Ishikawa (cell line): ENCODE results near the gene C1orf198.

Experiments used
- CEBPB ChIP-seq: IDR thresholded peaks from 2 replicates; pipeline ENCODE4 v1.6.1; 2012
- CREB1 ChIP-seq: IDR thresholded peaks from 2 replicates; pipeline ENCODE4 v1.6.1; 2012; ENCODE audit warnings: low read depth
- EGR1 ChIP-seq: IDR thresholded peaks from 2 replicates; pipeline ENCODE4 v1.6.1; 2012
- EP300 ChIP-seq: IDR thresholded peaks from 2 replicates; pipeline ENCODE4 v1.6.1; 2012; ENCODE audit warnings: borderline replicate concordance
- FOXM1 ChIP-seq: IDR thresholded peaks from 2 replicates; pipeline ENCODE4 v1.6.1; 2012; ENCODE audit warnings: low read depth, borderline replicate concordance
- NFIC ChIP-seq: IDR thresholded peaks from 2 replicates; pipeline ENCODE4 v1.6.1; 2012
- RAD21 ChIP-seq: IDR thresholded peaks from 2 replicates; pipeline ENCODE4 v1.6.1; 2012; ENCODE audit warnings: low read depth
- TAF1 ChIP-seq: IDR thresholded peaks from 2 replicates; pipeline ENCODE4 v1.6.1; 2012; ENCODE audit warnings: low read depth, mild to moderate bottlenecking
- TCF12 ChIP-seq: IDR thresholded peaks from 2 replicates; pipeline ENCODE4 v1.6.1; 2012; ENCODE audit warnings: low read depth
- TEAD4 ChIP-seq: IDR thresholded peaks from 2 replicates; pipeline ENCODE4 v1.6.1; 2012
- YY1 ChIP-seq: IDR thresholded peaks from 2 replicates; pipeline ENCODE4 v1.6.1; 2012; ENCODE audit warnings: low read depth
- ZBTB7A ChIP-seq: IDR thresholded peaks from 2 replicates; pipeline ENCODE4 v1.6.1; 2012; ENCODE audit warnings: low read depth
- TF ChIP-seq, protein P1 (sequence below): IDR thresholded peaks from 2 replicates; pipeline ENCODE4 v1.6.1; 2012
- TF ChIP-seq, protein P2 (sequence below): IDR thresholded peaks from 2 replicates; pipeline ENCODE4 v1.6.1; 2012
- TF ChIP-seq, protein P3 (sequence below): IDR thresholded peaks from 2 replicates; pipeline ENCODE4 v1.6.1; 2012; ENCODE audit warnings: low read depth, mild to moderate bottlenecking

C1orf198 gene

GRCh38 chr1:230902349-230902923 lies 34.1 kb upstream of the C1orf198 start:
- TF ChIP-seq CREB1: no peak
- no peak for TF ChIP-seq ZBTB7A
- TF ChIP-seq RAD21: no peak
- no peak for TF ChIP-seq EP300
- TF ChIP-seq TEAD4: no peak

DNA sequence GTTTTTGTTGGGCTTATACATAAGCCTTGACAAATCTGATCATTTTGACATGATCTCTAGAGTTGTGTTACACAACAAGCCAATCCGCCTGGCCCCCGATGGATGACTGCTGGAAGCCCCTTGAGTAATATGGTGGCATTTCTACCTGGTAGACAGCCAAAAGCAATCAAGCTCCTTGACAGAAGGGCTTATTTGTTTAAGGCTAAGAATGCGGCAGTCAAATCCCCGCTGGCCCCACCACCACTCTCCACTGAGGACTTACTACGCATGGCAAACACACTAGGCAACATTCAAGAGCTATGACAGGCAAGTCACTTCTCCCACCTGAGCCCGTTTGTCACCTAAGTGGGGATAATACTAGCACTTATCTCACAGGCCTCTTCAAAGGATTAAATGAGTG lies 33.4 kb upstream of the C1orf198 start:
- TF ChIP-seq ZBTB7A (no peak), TCF12 (no peak), TEAD4 (no peak), NFIC (no peak), FOXM1 (no peak), CREB1 (no peak), CEBPB (no peak), RAD21 (no peak), EP300 (no peak), TAF1 (no peak), YY1 (no peak)
- TF ChIP-seq, protein P1, sequence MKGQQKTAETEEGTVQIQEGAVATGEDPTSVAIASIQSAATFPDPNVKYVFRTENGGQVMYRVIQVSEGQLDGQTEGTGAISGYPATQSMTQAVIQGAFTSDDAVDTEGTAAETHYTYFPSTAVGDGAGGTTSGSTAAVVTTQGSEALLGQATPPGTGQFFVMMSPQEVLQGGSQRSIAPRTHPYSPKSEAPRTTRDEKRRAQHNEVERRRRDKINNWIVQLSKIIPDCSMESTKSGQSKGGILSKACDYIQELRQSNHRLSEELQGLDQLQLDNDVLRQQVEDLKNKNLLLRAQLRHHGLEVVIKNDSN: no peak
- TF ChIP-seq, protein P2, sequence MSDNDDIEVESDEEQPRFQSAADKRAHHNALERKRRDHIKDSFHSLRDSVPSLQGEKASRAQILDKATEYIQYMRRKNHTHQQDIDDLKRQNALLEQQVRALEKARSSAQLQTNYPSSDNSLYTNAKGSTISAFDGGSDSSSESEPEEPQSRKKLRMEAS: no peak

DNA sequence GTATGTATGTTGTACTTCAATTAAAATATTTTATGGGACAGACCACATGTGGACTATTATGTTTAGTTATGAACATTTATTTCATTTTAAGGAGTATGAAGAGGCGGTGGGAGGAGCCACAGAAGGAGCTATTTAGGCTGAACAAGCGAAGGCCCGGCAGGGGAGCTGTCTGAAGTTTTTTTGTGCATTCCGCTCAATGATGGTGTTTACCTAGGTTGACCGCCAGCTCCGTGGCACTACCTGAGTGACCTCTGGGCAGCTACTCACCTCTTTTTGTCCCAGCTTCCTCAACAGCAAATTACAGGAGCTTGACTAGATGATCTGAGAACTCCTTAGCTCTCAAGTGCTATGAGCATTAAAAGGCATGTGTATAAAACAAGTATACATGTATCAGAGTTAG lies 32.7 kb upstream of the C1orf198 start:
- TF ChIP-seq CEBPB (no peak), CREB1 (no peak), FOXM1 (no peak)

- TF ChIP-seq EP300 (no peak), FOXM1 (no peak), EGR1 (no peak), CEBPB (no peak), NFIC (no peak), CREB1 (no peak), ZBTB7A (no peak), RAD21 (no peak), YY1 (no peak)
- TF ChIP-seq, protein P2: no peak
- TF ChIP-seq, protein P3, sequence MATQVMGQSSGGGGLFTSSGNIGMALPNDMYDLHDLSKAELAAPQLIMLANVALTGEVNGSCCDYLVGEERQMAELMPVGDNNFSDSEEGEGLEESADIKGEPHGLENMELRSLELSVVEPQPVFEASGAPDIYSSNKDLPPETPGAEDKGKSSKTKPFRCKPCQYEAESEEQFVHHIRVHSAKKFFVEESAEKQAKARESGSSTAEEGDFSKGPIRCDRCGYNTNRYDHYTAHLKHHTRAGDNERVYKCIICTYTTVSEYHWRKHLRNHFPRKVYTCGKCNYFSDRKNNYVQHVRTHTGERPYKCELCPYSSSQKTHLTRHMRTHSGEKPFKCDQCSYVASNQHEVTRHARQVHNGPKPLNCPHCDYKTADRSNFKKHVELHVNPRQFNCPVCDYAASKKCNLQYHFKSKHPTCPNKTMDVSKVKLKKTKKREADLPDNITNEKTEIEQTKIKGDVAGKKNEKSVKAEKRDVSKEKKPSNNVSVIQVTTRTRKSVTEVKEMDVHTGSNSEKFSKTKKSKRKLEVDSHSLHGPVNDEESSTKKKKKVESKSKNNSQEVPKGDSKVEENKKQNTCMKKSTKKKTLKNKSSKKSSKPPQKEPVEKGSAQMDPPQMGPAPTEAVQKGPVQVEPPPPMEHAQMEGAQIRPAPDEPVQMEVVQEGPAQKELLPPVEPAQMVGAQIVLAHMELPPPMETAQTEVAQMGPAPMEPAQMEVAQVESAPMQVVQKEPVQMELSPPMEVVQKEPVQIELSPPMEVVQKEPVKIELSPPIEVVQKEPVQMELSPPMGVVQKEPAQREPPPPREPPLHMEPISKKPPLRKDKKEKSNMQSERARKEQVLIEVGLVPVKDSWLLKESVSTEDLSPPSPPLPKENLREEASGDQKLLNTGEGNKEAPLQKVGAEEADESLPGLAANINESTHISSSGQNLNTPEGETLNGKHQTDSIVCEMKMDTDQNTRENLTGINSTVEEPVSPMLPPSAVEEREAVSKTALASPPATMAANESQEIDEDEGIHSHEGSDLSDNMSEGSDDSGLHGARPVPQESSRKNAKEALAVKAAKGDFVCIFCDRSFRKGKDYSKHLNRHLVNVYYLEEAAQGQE: no peak
These were observed 31.5 kb upstream of the C1orf198 start for GRCh38 chr1:230899841-230900251.

DNA sequence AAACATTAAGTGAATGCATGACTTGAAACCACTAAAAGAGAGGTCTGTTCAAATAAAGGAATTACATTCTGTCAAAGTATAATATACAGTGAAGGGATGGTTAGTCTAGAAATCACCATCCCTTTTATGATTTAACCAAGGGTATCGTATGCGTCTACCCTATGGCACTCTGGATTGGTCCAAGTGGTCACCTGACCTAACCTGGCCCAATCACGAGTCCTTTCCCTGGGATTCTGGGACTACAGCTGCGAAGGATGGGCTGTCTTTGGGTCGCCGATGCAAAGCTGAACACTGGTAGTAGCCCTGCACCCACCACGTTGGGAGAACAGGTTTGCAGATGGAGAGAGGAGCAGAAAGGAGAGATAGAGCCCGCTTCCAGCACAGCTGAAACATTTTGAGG lies 30.4 kb upstream of the C1orf198 start:
- no peak for TF ChIP-seq TEAD4

GRCh38 chr1:230898144-230898543 lies 29.8 kb upstream of the C1orf198 start:
- TF ChIP-seq TEAD4: no peak
- no peak for TF ChIP-seq EGR1
- TF ChIP-seq NFIC: no peak
- no peak for TF ChIP-seq CREB1
- TF ChIP-seq YY1: no peak
- TF ChIP-seq, protein P2: no peak
- no peak for TF ChIP-seq RAD21
- no peak for TF ChIP-seq TCF12
- TF ChIP-seq TAF1: no peak
- TF ChIP-seq, protein P1: no peak
- no peak for TF ChIP-seq EP300
- TF ChIP-seq FOXM1: no peak
- TF ChIP-seq ZBTB7A: no peak
- TF ChIP-seq, protein P3: no peak
- TF ChIP-seq CEBPB: no peak

- TF ChIP-seq TAF1 (no peak), NFIC (no peak), ZBTB7A (no peak), CREB1 (no peak), TEAD4 (no peak), EGR1 (no peak), CEBPB (no peak), RAD21 (no peak), YY1 (no peak), FOXM1 (no peak), EP300 (no peak), TCF12 (no peak)
- TF ChIP-seq, protein P2: no peak
- TF ChIP-seq, protein P3: no peak
- TF ChIP-seq, protein P1: no peak
These were observed 28.5 kb upstream of the C1orf198 start for GRCh38 chr1:230896779-230897178.
